A673 (cell line): ENCODE measurements around the gene KDF1. TPM values are rescaled to one million over a fixed set of nuclear protein-coding genes. Genes with fewer than 3 reads are reported as not detected.
"Not testable (repeated sequence)": the region's sequence is repeated elsewhere in the genome, so short reads cannot be mapped to it uniquely, and the experiment has no call there.

Source experiments
- BruUV-seq: library from RNA; stranded (reverse); fragments of 400-500 nt; replicated peaks from 2 replicates; lab custom pipeline; 2021; lab: Mats Ljungman, UMichigan
- CTCF ChIA-PET: fragments of 300-600 bp; sonication (Branson Sonifier 250); formaldehyde crosslinking; loops from one replicate; lab custom pipeline; 2022; ENCODE audit warnings: antibody characterized with exemption; lab: Charles Lee
- POLR2A ChIA-PET: fragments of 300-600 bp; sonication (Branson Sonifier 250); formaldehyde crosslinking; loops from one replicate; lab custom pipeline; 2022; ENCODE audit warnings: antibody characterized with exemption; ENCODE audit not compliant: low non-redundant PET; lab: Charles Lee
- DNase-seq: peaks from one replicate; pipeline ENCODE4 v3.0.0-alpha.2; 2015; ENCODE audit warnings: low spot score
- H3K27ac ChIP-seq: fragments of 200-600 bp; sonication (generic); 2 replicates; pipeline ENCODE4 v1.5.1; 2016; ENCODE audit warnings: mixed run types, low read depth, mild to moderate bottlenecking, mixed read lengths, antibody characterized with exemption, low read length; ENCODE audit not compliant: poor library complexity, severe bottlenecking
- H3K27me3 ChIP-seq: fragments of 200-600 bp; sonication (generic); replicated peaks from 2 replicates; pipeline ENCODE4 v1.6.1; 2017; ENCODE audit warnings: mixed run types, low read depth, mild to moderate bottlenecking, mixed read lengths, antibody characterized with exemption, low read length; ENCODE audit not compliant: insufficient read depth, poor library complexity
- H3K36me3 ChIP-seq: fragments of 200-600 bp; sonication (generic); 2 replicates; pipeline ENCODE4 v1.6.1; 2016; ENCODE audit warnings: mixed run types, mild to moderate bottlenecking, mixed read lengths, antibody characterized with exemption, low read length; ENCODE audit not compliant: insufficient read depth, poor library complexity, severe bottlenecking
- H3K4me1 ChIP-seq: fragments of 200-600 bp; sonication (generic); 2 replicates; pipeline ENCODE4 v1.6.1; 2017; ENCODE audit warnings: mixed run types, mild to moderate bottlenecking, mixed read lengths, antibody characterized with exemption, low read length; ENCODE audit not compliant: insufficient read depth, poor library complexity, severe bottlenecking
- H3K4me3 ChIP-seq: fragments of 200-600 bp; sonication (generic); 2 replicates; pipeline ENCODE4 v1.5.1; 2016; ENCODE audit warnings: low read depth, mixed run types, mild to moderate bottlenecking, mixed read lengths, low read length; ENCODE audit not compliant: poor library complexity, severe bottlenecking
- H3K9me3 ChIP-seq: fragments of 200-600 bp; sonication (generic); 2 replicates; pipeline ENCODE4 v1.6.1; 2016; ENCODE audit warnings: mixed run types, low read depth, mild to moderate bottlenecking, mixed read lengths, antibody characterized with exemption, low read length; ENCODE audit not compliant: poor library complexity, severe bottlenecking
- EZH2 ChIP-seq: fragments of 200-600 bp; sonication (generic); IDR thresholded peaks from 2 replicates; pipeline ENCODE4 v1.6.1; 2017; ENCODE audit warnings: borderline replicate concordance, low read depth, mild to moderate bottlenecking, mixed read lengths, antibody characterized with exemption, low read length; ENCODE audit not compliant: poor library complexity, severe bottlenecking
- intact Hi-C: fragments of 100-400 bp; cut with micrococcal nuclease; formaldehyde crosslinking; loops from one replicate; pipeline ENCODE4 v1.10.0; 2022; ENCODE audit not compliant: unreplicated experiment
- total RNA-seq: library from RNA; stranded (reverse); gene quantifications from 2 replicates; pipeline ENCODE4 v1.2.3, GENCODE V29; 2021
- TF ChIP-seq, protein P1 (sequence below): fragments of 300-800, 200-600 bp; sonication (generic); conservative IDR thresholded peaks from 2 replicates; pipeline ENCODE4 v1.5.1; 2017; ENCODE audit warnings: low read depth, mild to moderate bottlenecking, antibody characterized with exemption, low read length, moderate library complexity, mixed read lengths

Gene KDF1
- total RNA-seq, 1 experiment from 2014 or later: not detected

DNA sequence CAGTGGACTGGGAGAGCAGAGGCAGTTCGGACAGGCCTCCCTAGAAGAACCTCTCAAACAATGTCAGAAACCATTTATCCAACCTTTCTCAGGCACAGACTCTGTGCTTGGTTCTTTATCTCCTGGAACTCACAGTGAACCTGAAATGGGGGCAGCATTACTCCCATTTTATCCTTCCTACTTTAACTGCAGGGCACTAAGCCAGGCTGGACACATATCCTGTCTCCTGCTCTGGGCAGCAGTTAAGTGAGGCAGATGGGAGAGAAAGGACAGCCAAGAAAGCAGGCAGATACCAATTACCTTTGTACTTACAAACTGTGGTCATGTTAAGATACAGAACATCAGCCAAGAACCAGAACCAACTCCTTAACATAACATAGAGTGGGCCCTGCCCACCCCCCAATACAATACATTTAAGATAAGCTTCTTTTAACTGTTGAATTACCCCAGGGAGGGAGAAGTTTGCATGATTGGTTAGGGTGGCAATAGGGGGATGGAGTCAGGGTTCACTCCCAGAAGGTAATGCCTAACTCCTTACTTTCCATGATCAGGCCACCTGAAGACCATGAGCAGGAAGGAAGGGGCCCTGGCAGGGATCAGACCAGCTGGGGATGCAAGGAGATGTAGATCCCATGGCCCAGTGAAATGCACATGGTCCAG lies 10.9 kb downstream of the KDF1 start:
- no peak for DNase-seq
- Histone ChIP-seq H3K4me3 (no peak overlapping the region), H3K27ac (no peak overlapping the region), H3K36me3 (peaks cover 26% of the 10 kb centered on the region), H3K4me1 (no peaks in the 10 kb centered on the region), H3K9me3 (no peaks in the 10 kb centered on the region), H3K27me3 (no peaks in the 10 kb centered on the region)
- BruUV-seq: no TSS peak
- POLR2A ChIA-PET: no interaction called here
- CTCF ChIA-PET: no interaction called here
- intact Hi-C loops: no loop called here
- TF ChIP-seq EZH2: no peak
- TF ChIP-seq, protein P1, sequence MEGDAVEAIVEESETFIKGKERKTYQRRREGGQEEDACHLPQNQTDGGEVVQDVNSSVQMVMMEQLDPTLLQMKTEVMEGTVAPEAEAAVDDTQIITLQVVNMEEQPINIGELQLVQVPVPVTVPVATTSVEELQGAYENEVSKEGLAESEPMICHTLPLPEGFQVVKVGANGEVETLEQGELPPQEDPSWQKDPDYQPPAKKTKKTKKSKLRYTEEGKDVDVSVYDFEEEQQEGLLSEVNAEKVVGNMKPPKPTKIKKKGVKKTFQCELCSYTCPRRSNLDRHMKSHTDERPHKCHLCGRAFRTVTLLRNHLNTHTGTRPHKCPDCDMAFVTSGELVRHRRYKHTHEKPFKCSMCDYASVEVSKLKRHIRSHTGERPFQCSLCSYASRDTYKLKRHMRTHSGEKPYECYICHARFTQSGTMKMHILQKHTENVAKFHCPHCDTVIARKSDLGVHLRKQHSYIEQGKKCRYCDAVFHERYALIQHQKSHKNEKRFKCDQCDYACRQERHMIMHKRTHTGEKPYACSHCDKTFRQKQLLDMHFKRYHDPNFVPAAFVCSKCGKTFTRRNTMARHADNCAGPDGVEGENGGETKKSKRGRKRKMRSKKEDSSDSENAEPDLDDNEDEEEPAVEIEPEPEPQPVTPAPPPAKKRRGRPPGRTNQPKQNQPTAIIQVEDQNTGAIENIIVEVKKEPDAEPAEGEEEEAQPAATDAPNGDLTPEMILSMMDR: no peak

DNA sequence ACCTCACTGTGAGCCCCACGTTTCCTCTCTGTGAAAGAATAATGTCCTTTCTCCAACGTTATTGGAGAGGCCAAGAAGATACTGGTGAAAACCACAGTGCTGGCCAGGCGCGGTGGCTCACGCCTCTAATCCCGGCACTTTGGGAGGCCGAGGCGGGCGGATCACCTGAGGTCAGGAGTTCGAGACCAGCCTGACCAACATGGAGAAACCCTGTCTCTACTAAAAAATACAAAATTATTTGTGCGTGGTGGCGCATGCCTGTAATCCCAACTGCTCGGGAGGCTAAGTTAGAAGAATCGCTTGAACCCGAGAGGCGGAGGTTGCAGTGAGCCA lies 11.6 kb downstream of the KDF1 start:
- DNase-seq, CTCF ChIA-PET, BruUV-seq, H3K27me3 ChIP-seq, H3K9me3 ChIP-seq, H3K27ac ChIP-seq, POLR2A ChIA-PET, H3K4me3 ChIP-seq, H3K4me1 ChIP-seq, intact Hi-C loops: not testable (repeated sequence)
- peaks cover 33% of the 10 kb centered on the region for H3K36me3 ChIP-seq

DNA sequence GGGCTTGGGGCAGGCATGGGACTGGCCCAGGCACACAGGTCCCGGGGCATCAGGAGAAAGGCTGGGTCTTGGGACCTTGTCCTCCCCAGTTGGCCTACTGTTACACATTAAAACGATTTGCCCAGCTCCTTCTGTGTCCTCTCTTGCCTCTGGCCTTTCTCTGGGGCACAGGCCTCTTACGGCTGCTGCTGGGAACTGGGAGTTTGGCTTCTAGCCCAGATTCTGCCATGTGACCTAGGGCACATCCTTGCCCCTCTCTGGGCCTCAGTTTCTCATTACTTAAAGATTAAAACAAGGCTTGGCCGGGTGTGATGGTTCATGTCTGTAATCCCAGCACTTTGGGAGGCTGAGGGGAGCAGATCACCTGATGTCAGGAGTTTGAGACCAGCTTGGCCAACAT lies 14.0 kb downstream of the KDF1 start:
- no peak overlapping the region for H3K4me3 ChIP-seq
- TF ChIP-seq, protein P1: no peak
- no peak for TF ChIP-seq EZH2
- no peaks in the 10 kb centered on the region for H3K4me1 ChIP-seq
- ChIA-PET POLR2A (no interaction called here), CTCF (no interaction called here)
- intact Hi-C loops: no loop called here
- H3K27ac ChIP-seq: no peak overlapping the region
- no peak for DNase-seq
- no TSS peak for BruUV-seq
- no peaks in the 10 kb centered on the region for H3K9me3 ChIP-seq
- peaks cover 54% of the 10 kb centered on the region for H3K36me3 ChIP-seq
- no peaks in the 10 kb centered on the region for H3K27me3 ChIP-seq

DNA sequence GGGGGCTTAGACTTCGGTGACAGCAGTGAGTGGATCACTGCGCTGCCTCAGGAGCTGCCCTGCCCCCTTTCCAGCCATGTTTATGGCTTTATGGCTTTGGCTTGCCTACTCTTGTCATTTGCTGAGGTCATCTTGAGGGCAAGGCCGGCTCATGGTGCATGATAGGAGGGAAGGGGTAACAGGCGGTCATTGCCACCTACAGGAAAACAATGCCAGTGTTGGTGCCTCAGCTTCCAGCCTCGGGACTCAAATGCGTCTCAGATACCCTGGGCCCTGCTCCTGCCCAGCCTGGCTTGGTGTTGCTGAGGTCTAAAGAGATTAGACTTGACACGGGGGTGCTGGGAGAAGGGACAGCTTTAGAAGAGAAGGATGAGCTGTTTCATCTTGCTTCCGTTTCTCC lies 14.5 kb downstream of the KDF1 start:
- Histone ChIP-seq H3K9me3 (no peaks in the 10 kb centered on the region), H3K27ac (no peak overlapping the region), H3K4me1 (no peaks in the 10 kb centered on the region), H3K27me3 (no peaks in the 10 kb centered on the region), H3K36me3 (peaks cover 54% of the 10 kb centered on the region), H3K4me3 (no peak overlapping the region)
- intact Hi-C loops: no loop called here
- TF ChIP-seq EZH2: no peak
- TF ChIP-seq, protein P1: no peak
- ChIA-PET POLR2A (no interaction called here), CTCF (no interaction called here)
- BruUV-seq: no TSS peak
- DNase-seq: no peak
